Breast epithelium (tissue), 3 donors: Measurements from ENCODE around the gene POLE2.
A peak's percentile ranks its signal among the peaks of the same experiment; 100 is the strongest.

Experiments used
- CTCF ChIP-seq, 3 donors: fragments of 450-650 bp; IDR thresholded peaks; one replicate each; pipeline ENCODE4 v1.5.1; 2016 to 2017; ENCODE audit warnings: antibody characterized with exemption in 3 of 3, mild to moderate bottlenecking in 3 of 3, moderate library complexity in 3 of 3
- POLR2A ChIP-seq: fragments of 450-650 bp; IDR thresholded peaks from one replicate; pipeline ENCODE4 v1.6.1; 2016; ENCODE audit warnings: antibody characterized with exemption, mild to moderate bottlenecking, moderate library complexity
- POLR2AphosphoS5 ChIP-seq, 3 donors: sonication (generic); formaldehyde crosslinking; IDR thresholded peaks; one replicate each; pipeline ENCODE4 v1.6.1; 2017; ENCODE audit warnings: antibody characterized with exemption in 3 of 3

GRCh38 chr14:49687942-49688700 lies at the start of gene POLE2:
- TF ChIP-seq POLR2AphosphoS5 (IDR thresholded peaks at IDR 0.05) (peak in 2 of 3 donors; percentile 43 to 53), CTCF (IDR thresholded peaks at IDR 0.05) (no peak), POLR2A (no peak)
